GM21447 (cell line): ENCODE measurements around the gene LHPP.
"Not testable (repeated sequence)": the region's sequence is repeated elsewhere in the genome, so short reads cannot be mapped to it uniquely, and the experiment has no call there.

Experiments
- ATAC-seq: cut with Tn5 transposase; IDR thresholded peaks from one replicate; pipeline ENCODE4 v1.9.1; 2021; ENCODE audit not compliant: unreplicated experiment

LHPP gene

DNA sequence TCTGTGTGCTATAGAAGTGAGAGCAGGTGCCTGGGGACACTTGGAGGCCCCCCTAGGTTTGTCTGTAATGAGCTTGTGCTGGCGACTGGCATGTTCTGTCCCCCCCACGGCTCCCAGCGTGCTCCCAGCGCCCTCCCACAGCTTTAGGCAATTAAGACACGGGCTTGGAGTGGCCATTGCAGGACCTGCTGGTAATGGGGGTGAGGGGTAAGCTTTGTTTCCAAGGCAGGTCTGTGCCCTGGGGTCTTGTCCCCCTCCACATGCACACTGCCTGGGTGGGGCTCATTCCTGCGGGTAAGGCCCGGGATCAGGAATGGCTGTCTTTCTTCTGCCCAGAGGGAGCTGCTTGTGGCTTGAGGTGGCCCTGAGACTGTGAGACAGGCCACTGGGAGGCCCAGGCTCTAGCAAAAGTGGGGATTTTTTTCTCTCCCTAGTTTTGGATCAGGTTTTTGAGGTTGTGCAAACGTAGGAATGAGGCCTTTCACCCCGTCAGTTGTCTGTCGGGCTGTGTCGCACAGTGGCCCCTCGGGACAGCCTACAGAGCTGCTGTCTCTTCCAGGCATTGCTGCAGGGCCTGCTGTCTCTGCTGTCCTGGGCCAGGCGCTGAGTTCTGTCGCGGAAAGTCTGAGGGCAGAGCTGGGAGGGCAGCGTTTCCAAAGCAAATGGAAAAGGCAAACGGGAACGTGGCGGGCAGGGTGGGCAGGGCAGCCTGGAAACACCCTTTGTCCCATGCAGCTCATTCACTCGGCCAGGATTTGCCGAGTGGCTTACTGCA, 107.4 kb downstream of the LHPP start:
- ATAC-seq: no peak

GRCh38 chr10:124569623-124570470, 108.2 kb downstream of the LHPP start:
- no peak for ATAC-seq

DNA sequence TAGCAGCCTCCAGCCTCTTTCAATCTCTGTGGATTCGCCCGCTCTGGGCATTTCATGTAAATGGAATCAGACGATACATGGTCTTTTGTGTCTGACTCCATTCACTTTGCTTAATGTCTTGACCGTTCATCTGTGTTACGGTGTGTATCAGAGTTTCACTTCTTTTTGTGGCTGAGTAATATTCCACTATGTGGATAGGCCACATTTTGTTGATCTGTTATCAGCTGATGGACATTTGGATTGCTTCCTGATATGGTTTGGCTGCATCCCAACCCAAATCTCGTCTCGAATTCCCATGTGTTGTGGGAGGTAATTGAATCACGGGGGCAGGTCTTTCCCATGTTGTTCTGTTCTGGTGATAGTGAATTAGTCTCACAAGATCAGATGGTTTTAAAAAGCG, 109.0 kb downstream of the LHPP start:
- ATAC-seq: no peak

- ATAC-seq: no peak
Observed at GRCh38 chr10:124572751-124573150, 111.1 kb downstream of the LHPP start.

- no peak for ATAC-seq
Observed at GRCh38 chr10:124573726-124574455, 112.3 kb downstream of the LHPP start.

- no peak for ATAC-seq
Observed at GRCh38 chr10:124574456-124575070, 112.9 kb downstream of the LHPP start.

GRCh38 chr10:124575107-124576035, 113.7 kb downstream of the LHPP start:
- no peak for ATAC-seq

DNA sequence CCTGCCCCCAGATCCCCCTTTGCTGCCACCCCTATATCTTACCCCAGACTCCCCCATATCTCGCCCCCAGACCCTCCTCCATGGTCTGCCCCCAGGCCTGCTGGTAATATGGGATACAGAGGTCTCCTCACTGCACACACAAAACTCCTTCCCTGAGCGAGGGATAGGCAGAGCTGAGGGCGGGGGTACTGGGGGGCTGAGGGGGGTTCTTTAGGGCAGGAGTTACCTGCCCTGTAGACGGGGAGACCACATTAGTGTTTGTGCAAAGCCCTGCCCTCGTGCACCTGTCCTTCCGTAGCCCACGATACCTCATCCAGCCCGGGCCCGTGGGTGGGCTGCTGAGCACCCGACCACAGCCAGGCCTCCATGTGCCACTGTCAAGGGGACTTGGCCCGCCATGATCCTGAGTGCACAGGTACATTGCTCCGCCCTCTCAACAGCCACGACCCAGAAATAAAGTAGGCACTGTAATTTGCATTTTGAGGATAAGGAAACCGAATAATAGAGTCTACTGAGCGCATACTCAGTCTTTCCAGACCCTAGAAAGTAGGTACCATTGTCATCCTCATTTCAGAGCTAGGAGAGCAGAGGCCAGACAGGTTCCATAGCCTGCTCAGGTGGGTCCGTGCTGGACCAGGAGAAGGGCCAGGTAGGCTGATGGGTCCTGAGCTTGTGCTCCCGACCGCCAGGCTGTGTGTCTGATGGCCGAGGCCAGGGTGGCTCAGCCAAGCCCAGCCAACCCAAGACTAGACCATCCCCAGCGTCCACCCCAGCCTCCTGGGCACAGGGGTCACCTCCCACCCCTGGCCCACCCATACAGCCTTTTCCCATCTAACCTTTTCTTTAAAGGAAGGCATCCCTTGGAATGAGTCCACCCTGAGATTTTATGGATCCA, 115.2 kb downstream of the LHPP start:
- no peak for ATAC-seq

- ATAC-seq: no peak
Observed at GRCh38 chr10:124577651-124578050, 116.0 kb downstream of the LHPP start.

DNA sequence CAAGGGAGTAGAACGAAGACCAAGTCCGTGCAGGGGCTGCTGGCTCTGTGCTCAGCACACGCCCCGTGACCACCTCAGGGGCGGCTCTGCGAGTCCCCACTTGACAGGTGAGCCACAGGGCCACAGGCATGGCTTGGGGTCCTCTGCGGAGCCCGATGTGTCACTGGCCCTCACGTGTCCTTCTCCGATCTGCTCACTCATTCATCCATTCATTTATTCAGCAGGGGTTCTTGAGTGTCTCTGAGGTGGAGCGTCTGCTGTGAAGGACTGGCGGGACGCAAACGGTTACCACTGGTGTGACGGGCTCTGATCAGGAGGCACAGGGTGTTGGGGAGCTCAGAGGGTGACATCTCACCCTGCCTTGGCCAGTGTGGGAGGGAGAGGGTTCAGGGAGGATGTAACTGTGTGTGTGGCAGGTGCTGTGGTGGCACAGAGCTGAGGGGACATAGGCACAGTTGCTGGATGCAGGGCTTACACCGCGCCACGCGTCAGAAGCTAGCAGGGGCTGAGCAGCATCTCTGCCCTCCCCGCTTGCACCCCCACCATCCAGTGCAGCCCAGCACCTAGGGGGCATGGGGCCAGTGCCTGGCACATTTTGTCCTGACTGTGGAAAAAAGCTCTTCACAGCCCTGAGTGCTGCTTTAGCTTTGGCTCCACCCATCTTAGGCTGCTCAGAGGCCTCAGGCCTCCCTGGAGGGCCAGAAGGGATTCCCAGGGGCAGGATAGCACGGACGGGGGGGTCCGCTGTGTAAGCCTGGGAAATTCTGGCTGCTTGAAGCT, 116.8 kb downstream of the LHPP start:
- ATAC-seq: no peak

GRCh38 chr10:124579011-124579399, 117.4 kb downstream of the LHPP start:
- no peak for ATAC-seq

- ATAC-seq: no peak
Observed at GRCh38 chr10:124586142-124586541, 124.5 kb downstream of the LHPP start.

DNA sequence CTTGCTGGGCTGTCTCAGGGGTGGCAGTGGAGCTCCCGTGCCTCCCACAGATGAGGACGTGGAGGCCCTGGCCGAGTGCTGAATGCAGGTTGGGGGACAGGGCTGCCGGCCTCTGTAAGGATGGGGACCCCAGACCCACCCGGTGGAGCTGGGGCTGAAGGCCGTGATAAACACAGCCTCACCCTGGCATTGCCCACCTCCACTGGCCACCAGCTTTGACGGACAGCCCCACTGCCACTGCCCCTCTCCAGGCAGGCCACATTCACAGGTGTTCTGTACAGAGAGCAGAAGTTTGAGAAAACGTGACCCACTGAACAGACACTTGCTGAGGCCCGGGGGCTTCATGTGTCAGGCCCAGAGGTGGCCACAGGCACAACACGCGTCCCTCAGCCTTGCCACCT, 126.2 kb downstream of the LHPP start:
- ATAC-seq: no peak

DNA sequence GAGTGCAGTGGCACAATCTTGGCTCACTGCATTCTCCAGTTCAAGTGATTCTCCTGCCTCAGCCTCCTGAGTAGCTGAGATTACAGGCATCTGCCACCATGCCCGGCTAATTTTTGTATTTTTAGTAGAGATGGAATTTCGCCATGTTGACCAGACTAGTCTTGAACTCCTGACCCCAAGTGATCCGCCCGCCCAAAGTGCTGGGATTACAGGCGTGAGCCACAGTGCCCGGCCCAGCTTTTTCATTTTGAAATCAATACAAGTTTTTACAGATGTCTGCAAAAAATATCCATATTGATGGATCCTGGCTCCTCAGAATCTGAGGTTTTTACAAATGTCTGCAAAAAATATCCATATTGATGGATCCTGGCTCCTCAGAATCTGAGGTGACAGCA, 126.7 kb downstream of the LHPP start:
- ATAC-seq: not testable (repeated sequence)

DNA sequence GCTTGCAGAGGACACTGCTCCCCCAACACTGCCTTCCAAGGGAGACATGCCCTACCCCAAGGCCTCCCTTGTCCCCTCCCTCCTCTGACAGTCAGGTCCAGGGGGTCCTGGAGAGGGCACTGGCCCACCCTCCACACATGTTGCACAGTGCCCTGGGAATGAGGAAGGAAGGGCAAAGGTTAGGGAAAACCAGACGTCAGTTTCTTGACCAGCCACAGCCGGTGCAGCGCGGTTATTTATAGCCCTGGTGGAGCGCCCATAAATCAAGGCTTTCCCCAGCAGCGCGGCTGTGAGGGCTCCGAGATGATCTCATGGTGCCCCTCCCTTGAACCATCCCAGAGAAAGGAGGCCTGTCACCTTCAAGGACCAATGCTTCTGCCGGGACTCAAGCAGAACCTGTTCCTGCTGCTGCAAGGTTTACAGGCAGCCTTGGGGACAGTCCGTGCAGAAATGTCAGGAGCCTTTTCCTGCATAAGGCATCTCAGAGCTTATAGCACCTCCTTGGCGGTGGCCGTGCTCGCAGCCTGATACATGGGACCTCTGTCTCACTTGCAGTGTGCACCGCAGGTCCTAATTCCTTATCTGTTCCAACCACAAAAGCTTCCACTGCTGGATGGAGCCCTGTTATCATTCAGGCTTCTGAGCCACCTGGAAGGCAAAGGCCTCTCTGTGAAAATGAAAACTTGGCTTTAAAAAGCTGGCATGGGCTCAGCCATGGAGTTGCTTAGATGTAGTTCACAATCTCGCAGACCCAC, 127.3 kb downstream of the LHPP start:
- ATAC-seq: no peak

- no peak for ATAC-seq
Observed at GRCh38 chr10:124589491-124590041, 127.9 kb downstream of the LHPP start.
